GDM1 (cell line): ENCODE results near the gene NCKAP5.

Experiments used
- DNase-seq: peaks from one replicate; lab custom pipeline; 2025; lab: John Stamatoyannopoulos, UW

NCKAP5 gene

GRCh38 chr2:133331436-133331835, 236.8 kb downstream of the NCKAP5 start:
- no peak for DNase-seq

DNA sequence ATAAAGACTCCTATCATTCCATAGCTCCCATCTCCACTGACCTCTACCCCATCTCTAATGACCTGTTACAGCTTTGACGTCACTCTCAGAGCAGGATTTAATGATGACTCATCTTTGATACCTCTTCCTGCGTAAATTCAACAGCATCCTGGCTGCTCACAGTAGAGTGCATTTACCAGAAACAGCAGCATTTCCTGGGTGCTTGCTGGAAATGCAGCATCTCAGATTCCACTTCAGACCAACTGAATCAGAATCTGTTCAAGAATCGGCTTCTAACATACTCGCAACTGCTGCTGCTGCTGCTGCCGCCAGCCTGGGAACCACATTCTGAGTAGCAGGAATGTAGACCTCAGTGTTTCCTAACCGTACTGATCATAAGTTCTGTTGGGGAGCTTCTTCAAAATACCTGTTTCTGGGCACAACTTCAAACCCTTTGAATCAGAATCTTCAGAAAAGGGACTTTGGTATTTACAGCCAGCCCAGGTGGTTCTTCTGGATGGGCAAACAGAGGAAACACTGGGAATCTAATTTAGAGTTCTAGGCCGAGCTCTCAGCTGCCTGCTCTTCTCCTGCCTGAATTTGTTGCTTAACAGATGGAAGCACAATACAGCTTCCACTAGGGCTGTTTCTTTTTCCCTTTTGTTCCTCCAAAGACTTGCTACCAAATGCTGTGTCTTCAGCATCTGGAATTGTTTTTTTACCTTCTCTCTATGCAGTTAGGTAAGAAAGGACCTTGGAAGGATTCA, 241.4 kb downstream of the NCKAP5 start:
- DNase-seq, result no peak

DNA sequence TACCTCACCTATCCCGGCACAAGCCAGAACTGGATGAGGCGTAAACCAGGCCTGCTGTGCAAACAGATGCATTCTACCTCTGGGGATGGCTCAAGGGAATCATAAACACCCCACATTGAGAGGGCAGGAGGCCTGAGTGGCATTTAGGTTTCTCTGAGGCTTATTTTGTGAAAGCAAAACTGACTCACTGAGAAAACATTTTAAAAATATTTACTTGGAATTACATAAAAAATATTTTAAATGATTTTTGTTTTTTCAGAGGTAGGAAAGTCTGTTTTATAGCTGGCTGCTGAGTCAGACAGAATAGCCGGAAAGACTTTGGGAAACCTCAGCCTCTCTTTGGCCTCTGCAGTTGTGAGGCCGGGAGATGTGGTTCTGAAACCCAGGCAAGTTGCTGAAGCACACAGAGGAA, 244.1 kb downstream of the NCKAP5 start:
- DNase-seq, result no peak

- no peak for DNase-seq
These were observed 245.4 kb downstream of the NCKAP5 start for GRCh38 chr2:133322909-133323308.

DNA sequence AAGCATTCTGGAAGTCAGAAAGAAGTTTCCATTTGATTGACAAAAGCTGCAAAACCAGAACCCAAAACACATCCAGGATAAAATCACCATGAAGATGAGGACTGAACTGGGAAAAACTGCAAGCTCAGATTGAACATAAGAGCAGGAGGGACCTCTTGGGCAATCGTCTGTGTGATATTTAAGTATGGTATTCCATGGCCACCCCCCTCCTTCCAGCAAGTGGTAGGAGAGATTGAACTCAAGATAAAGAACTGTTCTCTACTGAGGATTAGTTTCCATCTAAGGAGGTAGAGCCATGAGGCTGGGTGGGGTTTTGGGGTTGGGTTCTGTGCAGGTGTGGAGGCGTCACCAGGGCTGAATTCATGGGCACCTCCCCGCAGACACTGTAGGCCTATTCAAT, 251.1 kb downstream of the NCKAP5 start:
- DNase-seq, result no peak

DNA sequence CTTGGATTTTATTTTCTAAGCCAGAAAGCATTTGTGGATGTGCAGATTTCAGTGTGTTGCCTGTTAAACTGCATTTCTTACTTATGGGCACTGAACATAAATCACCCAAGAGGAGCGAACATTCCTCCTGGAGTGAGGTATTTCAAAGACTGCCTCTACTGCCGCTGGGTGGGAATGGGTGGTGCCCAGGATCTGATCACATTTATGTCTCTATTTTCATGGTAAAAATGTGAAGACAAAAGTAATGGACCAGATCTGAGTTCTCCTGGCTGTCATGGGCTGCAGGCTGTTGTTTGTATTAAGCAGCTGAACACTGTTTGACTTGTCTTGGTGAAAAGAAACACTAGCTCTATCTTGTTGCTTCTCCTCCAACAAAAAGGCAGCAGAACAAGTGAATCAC, 251.7 kb downstream of the NCKAP5 start:
- no peak for DNase-seq

DNA sequence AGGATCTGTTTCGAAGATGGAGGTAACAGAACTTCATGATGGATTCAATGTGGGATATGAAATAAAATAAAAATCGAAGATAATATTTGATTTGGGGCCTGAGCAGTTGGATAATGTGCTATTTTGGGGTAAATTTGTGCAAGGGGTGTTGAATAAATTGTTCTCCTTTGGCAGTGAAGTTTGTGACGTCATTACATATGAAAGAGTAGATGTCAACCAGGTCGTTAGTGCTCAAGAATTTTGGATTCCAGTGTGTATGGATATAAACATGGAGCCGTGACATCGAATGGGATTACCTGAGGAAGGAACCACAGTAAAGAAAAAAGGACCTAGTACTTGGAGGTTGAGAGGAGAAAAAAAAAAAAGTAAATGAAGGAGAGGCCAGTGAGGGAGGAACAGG, 253.0 kb downstream of the NCKAP5 start:
- DNase-seq, result no peak

- DNase-seq, result no peak
These were observed 253.5 kb downstream of the NCKAP5 start for GRCh38 chr2:133314795-133315194.

DNA sequence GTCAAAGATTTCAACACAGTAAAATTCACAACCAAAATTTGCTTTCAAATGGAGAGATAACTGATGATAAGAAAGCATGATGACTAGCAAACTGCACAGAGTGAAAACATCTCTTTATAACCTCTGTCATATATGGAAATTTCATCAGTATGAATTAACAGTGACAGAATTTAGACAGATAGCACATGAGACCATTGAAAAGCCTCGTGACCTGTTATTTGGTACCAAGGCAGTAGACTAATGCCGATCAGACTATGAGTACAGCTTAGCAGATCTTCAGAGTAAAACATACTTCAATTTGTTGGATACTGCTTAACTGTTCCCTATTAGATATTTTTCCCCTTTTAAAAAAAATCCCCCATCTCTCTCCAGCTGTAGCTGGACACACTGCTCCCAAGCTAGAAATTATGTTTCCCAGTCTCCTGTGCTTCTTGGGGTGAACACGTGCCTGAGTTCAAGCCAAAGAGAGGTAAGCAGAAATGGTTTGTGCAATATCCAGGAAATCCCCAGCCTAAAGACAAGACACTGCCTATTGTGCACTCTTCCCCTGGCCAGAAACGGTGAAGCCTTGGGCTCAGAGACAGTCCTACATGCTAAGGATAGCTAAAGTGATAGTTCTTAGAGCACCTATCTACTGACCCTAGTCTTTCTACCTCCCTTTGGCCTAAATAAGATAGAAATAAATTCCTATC, 256.1 kb downstream of the NCKAP5 start:
- DNase-seq, result no peak

DNA sequence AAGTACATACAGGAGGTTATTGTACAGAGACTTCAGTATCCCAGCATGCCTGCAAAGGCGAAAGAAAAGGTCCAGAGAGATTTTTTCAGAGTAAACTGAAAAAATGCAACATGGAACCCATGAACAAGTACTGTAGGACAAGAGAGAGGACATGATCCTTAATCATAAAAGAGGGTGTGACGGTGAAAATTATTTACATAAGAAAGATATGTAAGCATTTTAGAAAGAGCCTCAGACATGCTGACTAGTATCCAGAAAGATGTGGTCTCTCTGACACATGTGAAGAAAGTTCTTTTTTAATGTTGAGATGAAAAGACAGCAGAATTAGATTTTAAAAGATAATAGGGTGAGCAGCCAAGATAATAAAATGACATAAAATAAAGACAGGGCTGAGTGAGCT, 262.0 kb downstream of the NCKAP5 start:
- no peak for DNase-seq

GRCh38 chr2:133304344-133304743, 263.9 kb downstream of the NCKAP5 start:
- no peak for DNase-seq

DNA sequence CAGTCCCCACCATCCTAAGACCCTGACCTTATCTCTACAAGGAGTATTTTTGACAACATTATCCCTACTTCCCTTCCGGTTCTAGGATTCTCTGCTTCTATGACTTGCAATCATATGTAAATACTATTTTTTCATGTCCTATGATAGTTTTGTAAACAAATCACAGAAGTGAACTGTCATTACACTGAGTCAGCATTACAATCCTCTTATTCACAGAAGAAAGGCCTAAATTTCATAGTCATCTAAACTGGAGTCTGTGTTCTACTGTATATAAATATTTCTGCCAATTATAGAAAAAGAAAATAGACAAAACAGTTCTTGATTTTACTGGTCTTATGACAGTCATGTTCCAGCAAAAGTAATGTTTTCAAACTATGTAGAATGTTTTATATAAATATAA, 265.1 kb downstream of the NCKAP5 start:
- no peak for DNase-seq

- no peak for DNase-seq
These were observed 271.9 kb downstream of the NCKAP5 start for GRCh38 chr2:133296401-133296800.

- DNase-seq, result no peak
These were observed 274.5 kb downstream of the NCKAP5 start for GRCh38 chr2:133293544-133294353.

- no peak for DNase-seq
These were observed 276.0 kb downstream of the NCKAP5 start for GRCh38 chr2:133292259-133292658.

- no peak for DNase-seq
These were observed 280.6 kb downstream of the NCKAP5 start for GRCh38 chr2:133287709-133288108.

DNA sequence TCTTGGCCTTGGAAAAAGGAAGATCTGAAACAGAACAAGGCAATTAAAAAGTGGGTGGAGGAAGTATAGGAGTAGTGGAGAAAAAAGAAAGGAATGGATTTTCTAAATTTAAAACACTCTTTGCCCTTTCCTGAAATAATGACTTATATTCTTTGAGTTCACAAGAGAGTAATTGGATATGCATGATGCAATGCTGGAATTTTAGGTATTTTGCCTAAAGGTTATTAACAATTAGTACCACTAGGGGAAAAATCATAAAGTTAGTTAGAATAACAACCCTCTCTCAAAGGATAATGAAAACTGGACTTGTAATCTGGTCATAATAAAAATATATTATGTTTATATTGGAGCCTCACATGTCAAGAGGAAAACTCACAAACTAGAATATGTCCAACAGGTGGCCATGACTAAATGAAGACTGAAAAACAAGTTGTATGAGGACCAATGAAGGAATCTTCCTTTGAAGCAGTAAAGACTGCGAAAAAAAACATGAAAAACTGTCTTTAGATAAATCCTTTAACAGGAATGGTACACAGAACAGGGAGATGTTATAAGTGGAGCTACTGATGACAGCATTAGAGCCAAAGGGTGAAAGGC, 281.8 kb downstream of the NCKAP5 start:
- no peak for DNase-seq

GRCh38 chr2:133273031-133273430, 295.2 kb downstream of the NCKAP5 start:
- no peak for DNase-seq

GRCh38 chr2:133271105-133271504, 297.2 kb downstream of the NCKAP5 start:
- no peak for DNase-seq

- DNase-seq, result no peak
These were observed 297.7 kb downstream of the NCKAP5 start for GRCh38 chr2:133270550-133270949.

DNA sequence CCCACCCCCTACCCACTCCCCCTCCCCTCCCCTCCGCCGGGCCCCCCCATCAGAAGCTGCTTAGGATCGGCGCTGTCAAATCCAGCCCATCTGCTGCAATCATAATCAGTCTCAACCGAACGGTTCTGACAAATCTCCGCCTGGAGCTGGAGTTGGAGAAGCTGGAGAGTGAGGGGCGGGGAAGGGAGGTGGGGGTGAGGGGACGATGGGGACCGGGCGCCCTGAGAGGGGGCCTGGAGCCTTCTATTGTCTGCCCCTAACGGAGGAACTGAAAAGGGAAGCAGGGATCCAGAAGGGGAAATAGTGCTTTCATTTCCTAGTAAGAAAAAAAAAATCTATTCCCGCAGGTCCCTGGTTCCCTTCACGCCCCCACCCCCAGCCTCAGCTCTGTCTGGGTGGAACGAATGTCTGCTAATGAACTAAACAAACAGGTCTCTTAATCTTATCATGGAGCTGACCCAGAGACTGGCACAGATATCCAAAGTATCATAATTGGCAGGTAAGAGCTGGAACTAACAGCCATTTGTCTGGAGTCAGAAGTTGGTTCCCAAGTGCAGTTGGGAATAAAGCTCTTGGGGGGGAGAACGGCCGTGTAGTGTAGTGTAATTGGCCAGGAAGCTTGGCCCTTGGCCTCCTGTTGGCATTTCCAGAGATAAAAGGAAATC, 301.2 kb downstream of the NCKAP5 start:
- DNase-seq, result no peak
